Vagina (tissue), 2 donors: Measurements from ENCODE around the gene UBE2I.

Source experiments
- POLR2A ChIP-seq, 2 donors: fragments of 450-650 bp; IDR thresholded peaks; one replicate each; pipeline ENCODE4 v1.6.1; 2017; ENCODE audit warnings: antibody characterized with exemption in 2 of 2, mild to moderate bottlenecking in 2 of 2, moderate library complexity in 2 of 2
- POLR2AphosphoS5 ChIP-seq, 2 donors: sonication (generic); formaldehyde crosslinking; IDR thresholded peaks; one replicate each; pipeline ENCODE4 v1.9.0; 2017; ENCODE audit warnings: antibody characterized with exemption in 2 of 2, mild to moderate bottlenecking in 2 of 2, low read depth in 1 of 2; ENCODE audit not compliant: insufficient read depth in 1 of 2

DNA sequence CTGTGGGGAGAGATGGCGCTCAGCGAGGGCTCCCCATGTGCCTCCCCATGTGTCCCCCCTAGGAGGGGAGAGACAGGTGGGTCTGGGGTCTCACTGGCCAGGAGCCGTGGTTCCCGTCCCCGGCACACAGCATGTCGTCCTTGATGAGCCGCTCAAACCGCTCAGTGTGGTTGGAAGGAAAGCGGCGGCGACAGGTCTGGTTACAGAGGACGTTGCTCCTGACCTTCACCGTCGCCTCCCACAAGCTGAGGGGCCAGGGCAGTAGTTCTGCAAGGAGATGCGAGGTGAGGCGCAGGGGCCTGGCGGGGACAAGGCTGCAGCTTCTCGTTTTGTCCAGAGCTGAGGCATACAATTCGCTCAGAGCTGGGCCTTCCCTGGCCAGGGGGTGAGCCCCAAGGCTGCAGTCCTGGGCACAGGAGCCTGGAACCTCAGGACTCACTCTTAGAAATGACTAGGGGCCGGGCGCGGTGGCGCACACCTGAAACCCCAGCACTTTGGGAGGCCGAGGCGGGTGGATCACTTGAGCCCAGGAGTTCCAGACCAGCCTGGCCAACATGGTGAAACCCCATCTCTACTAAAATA, 22.8 kb upstream of the UBE2I start:
- TF ChIP-seq POLR2A (IDR thresholded peaks at IDR 0.05) (no peak), POLR2AphosphoS5 (IDR thresholded peaks at IDR 0.05; ENCODE audit: insufficient read depth in 1 of 2, low read depth in 1 of 2) (no peak)
